Mucosa of rectum (tissue), 2 donors: ENCODE measurements around the gene AGL.
"Not testable (repeated sequence)": the region's sequence is repeated elsewhere in the genome, so short reads cannot be mapped to it uniquely, and the experiment has no call there.

Experiments used
- H3K27ac ChIP-seq, 2 donors: one replicate each; pipeline ENCODE4 v1.7.0; 2013; ENCODE audit warnings: inconsistent platforms in 2 of 2, low read depth in 2 of 2, low read length in 2 of 2
- H3K27me3 ChIP-seq, 2 donors: one replicate each; pipeline ENCODE4 v1.7.0; 2013; ENCODE audit warnings: low read length in 2 of 2; ENCODE audit not compliant: control insufficient read depth in 2 of 2, insufficient read depth in 2 of 2
- H3K36me3 ChIP-seq, 2 donors: one replicate each; pipeline ENCODE4 v1.7.0; 2013; ENCODE audit warnings: low read length in 2 of 2; ENCODE audit not compliant: control insufficient read depth in 2 of 2, insufficient read depth in 2 of 2
- H3K4me1 ChIP-seq, 2 donors: one replicate each; pipeline ENCODE4 v1.7.0; 2013; ENCODE audit warnings: low read length in 2 of 2, mild to moderate bottlenecking in 1 of 2; ENCODE audit not compliant: control insufficient read depth in 2 of 2, insufficient read depth in 2 of 2
- H3K4me3 ChIP-seq, 2 donors: one replicate each; pipeline ENCODE4 v1.7.0; 2013; ENCODE audit warnings: low read length in 2 of 2
- H3K9ac ChIP-seq, 2 donors: one replicate each; pipeline ENCODE4 v1.7.0; 2013; ENCODE audit warnings: low read length in 2 of 2, low read depth in 1 of 2, mild to moderate bottlenecking in 1 of 2
- H3K9me3 ChIP-seq, 2 donors: one replicate each; pipeline ENCODE4 v1.7.0; 2013; ENCODE audit warnings: low read length in 2 of 2; ENCODE audit not compliant: control insufficient read depth in 2 of 2
- donor health status: healthy.
- donor health status: Normal muscosa, but diverticular disease.

Gene AGL

DNA sequence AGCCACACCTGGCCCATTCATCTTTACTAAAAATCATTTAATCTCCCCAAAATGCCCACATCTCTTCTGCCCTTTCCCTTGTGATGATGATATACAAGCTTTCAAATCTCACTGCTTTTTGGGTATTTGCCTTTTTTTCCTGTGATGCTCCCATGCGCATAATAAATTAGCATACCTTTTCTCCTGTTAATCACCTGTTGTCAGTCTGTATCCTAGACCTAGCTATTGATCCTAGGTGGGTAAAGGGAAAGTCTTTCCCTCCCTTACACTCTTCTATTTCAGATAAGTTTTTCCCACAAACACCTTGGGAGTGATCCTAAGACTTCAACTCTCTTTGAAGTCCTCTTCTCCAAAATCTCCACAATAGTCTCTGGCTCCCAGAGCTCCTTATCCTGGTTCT is 107.7 kb downstream of the AGL start:
- H3K4me1 ChIP-seq = no peaks in the 10 kb centered on the region
- no peaks in the 10 kb centered on the region for H3K9me3 ChIP-seq
- no peak overlapping the region for H3K27ac ChIP-seq
- no peak overlapping the region for H3K4me3 ChIP-seq
- no peak overlapping the region for H3K9ac ChIP-seq
- no peaks in the 10 kb centered on the region for H3K36me3 ChIP-seq
- no peaks in the 10 kb centered on the region for H3K27me3 ChIP-seq

DNA sequence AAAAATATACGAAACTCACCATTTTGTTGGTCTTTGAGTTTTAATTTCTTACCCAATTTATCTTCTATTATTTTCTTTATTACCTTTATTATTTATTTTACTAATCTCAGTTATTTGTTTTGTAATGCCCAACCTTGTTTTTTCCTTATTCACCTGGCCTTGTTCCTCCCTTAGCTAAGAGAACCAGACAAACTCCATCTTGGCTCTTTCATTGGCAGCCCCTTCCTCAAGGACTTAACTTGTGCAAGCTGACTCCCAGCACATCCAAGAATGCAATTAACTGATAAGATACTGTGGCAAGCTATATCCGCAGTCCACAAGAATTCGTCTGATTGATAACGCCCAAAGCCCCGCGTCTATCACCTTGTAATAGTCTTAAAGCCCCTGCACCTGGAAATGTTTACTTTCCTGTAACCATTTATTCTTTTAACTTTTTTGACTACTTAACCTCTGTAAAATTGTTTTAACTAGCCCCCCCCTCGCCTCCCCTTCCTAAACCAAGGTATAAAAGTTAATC is 109.1 kb downstream of the AGL start:
- not testable (repeated sequence) for H3K4me1 ChIP-seq, H3K9ac ChIP-seq, H3K36me3 ChIP-seq, H3K27me3 ChIP-seq, H3K9me3 ChIP-seq, H3K27ac ChIP-seq, H3K4me3 ChIP-seq

DNA sequence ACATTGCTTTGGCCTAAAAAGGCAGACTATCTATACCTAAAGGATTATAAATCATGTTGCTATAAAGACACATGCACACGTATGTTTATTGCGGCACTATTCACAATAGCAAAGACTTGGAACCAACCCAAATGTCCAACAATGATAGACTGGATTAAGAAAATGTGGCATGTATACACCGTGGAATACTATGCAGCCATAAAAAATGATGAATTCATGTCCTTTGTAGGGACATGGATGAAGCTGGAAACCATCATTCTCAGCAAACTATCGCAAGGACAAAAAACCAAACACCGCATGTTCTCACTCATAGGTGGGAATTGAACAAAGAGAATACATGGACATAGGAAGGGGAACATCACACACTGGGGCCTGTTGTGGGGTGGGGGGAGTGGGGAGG is 110.1 kb downstream of the AGL start:
- H3K9me3 ChIP-seq, H3K9ac ChIP-seq, H3K36me3 ChIP-seq, H3K4me1 ChIP-seq, H3K4me3 ChIP-seq, H3K27ac ChIP-seq, H3K27me3 ChIP-seq: not testable (repeated sequence)

GRCh38 chr1:99963041-99963795 is 113.1 kb downstream of the AGL start:
- no peak overlapping the region for H3K27ac ChIP-seq
- H3K4me3 ChIP-seq = no peak overlapping the region
- no peak overlapping the region for H3K9ac ChIP-seq
- no peaks in the 10 kb centered on the region for H3K36me3 ChIP-seq
- no peaks in the 10 kb centered on the region for H3K4me1 ChIP-seq
- H3K27me3 ChIP-seq = no peaks in the 10 kb centered on the region
- no peaks in the 10 kb centered on the region for H3K9me3 ChIP-seq

- no peaks in the 10 kb centered on the region for H3K36me3 ChIP-seq
- no peaks in the 10 kb centered on the region for H3K9me3 ChIP-seq
- no peak overlapping the region for H3K4me3 ChIP-seq
- H3K4me1 ChIP-seq = peaks cover 4 to 12% of the 10 kb centered on the region in 2 donors
- H3K27me3 ChIP-seq = no peaks in the 10 kb centered on the region
- H3K27ac ChIP-seq = no peak overlapping the region
- no peak overlapping the region for H3K9ac ChIP-seq
Measured at GRCh38 chr1:99964806-99965205, 114.6 kb downstream of the AGL start.

GRCh38 chr1:99965646-99966375 is 115.7 kb downstream of the AGL start:
- no peaks in the 10 kb centered on the region for H3K36me3 ChIP-seq
- no peaks in the 10 kb centered on the region for H3K27me3 ChIP-seq
- no peak overlapping the region for H3K27ac ChIP-seq
- no peak overlapping the region for H3K4me3 ChIP-seq
- no peaks in the 10 kb centered on the region for H3K9me3 ChIP-seq
- H3K4me1 ChIP-seq = peaks cover 4 to 14% of the 10 kb centered on the region in 2 donors
- H3K9ac ChIP-seq = no peak overlapping the region

- Histone ChIP-seq H3K4me3 (no peak overlapping the region), H3K9me3 (no peaks in the 10 kb centered on the region), H3K27ac (no peak overlapping the region)
Measured at GRCh38 chr1:99968214-99968613, 118.1 kb downstream of the AGL start.

DNA sequence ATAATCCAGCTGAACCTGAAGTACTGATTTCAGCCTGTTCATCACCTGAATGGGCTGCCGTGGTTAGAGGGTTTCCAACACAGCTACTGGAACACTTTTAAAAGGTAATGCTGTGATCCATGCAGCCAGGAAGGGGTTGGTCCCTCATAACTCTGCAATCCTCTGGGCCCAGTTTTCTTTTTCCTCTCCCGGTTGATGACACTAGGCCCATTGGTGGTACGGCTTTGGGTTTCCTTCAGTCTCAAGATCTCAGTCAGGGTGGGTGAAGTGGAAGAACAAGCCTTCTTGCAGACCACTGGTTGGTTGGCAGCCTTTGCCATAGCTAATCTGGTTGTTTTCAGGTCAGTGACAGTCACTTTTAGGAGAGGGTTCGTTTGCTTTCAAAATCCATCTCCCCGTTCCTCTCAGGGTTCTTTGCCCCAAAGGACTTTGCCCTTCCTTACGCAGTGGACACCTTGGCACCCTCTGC is 119.1 kb downstream of the AGL start:
- Histone ChIP-seq H3K27me3 (no peaks in the 10 kb centered on the region), H3K9me3 (no peaks in the 10 kb centered on the region), H3K36me3 (no peaks in the 10 kb centered on the region), H3K9ac (peak overlapping the region; percentile 84 to 95), H3K4me1 (peaks cover 8 to 34% of the 10 kb centered on the region in 2 donors), H3K27ac (peak overlapping the region; percentile 95 to 96), H3K4me3 (peak overlapping the region; percentile 83 to 98)

More at GRCh38 chr1:99968214-99968613, 118.1 kb downstream of the AGL start:
- Histone ChIP-seq H3K4me1 (peaks cover 8 to 24% of the 10 kb centered on the region in 2 donors), H3K36me3 (no peaks in the 10 kb centered on the region), H3K27me3 (no peaks in the 10 kb centered on the region), H3K9ac (no peak overlapping the region)

- no peaks in the 10 kb centered on the region for H3K36me3 ChIP-seq
- peak within 1 kb of the TSS; percentile 95 to 96 for H3K27ac ChIP-seq
- H3K9me3 ChIP-seq = no peaks in the 10 kb centered on the region
- no peaks in the 10 kb centered on the region for H3K27me3 ChIP-seq
- H3K4me3 ChIP-seq = peak within 1 kb of the TSS; percentile 83 to 98
- H3K9ac ChIP-seq = peak within 1 kb of the TSS; percentile 84 to 95
- H3K4me1 ChIP-seq = peaks cover 11 to 39% of the 10 kb centered on the region in 2 donors
Measured at GRCh38 chr1:99969729-99970621, 119.8 kb downstream of the AGL start, which contains the start of gene SLC35A3. Gene SLC35A3, plus strand, starts transcription at chr1:99969996. Its CDS starts 23,559 bp downstream, at chr1:99993555.
